K562 (cell line): ENCODE results near the gene OPRD1. TPM values are rescaled to one million over a fixed set of nuclear protein-coding genes. Genes with fewer than 3 reads are reported as not detected.

Experiments
- ARID1B ChIP-seq: fragments of 450-650 bp; IDR thresholded peaks from 2 replicates; pipeline ENCODE4 v1.6.1; 2016; ENCODE audit warnings: antibody characterized with exemption, mild to moderate bottlenecking, inconsistent platforms
- BCOR ChIP-seq: fragments of 450-650 bp; IDR thresholded peaks from 2 replicates; pipeline ENCODE4 v1.6.1; 2016
- CHD4 ChIP-seq: fragments of 200-600 bp; sonication (generic); IDR thresholded peaks from 3 replicates; pipeline ENCODE4 v1.6.1; 2012; ENCODE audit warnings: low read depth, mild to moderate bottlenecking, mixed read lengths, low read length, inconsistent platforms; ENCODE audit not compliant: insufficient read depth, insufficient replicate concordance, poor library complexity, severe bottlenecking
- EGR1 ChIP-seq: fragments of 450-650 bp; conservative IDR thresholded peaks from 2 replicates; pipeline ENCODE4 v1.6.1; 2017; ENCODE audit warnings: mild to moderate bottlenecking
- EHMT2 ChIP-seq: fragments of 450-650 bp; IDR thresholded peaks from 2 replicates; pipeline ENCODE4 v1.6.1; 2018; ENCODE audit warnings: antibody characterized with exemption
- HDAC1 ChIP-seq, 2 experiments: fragments of 450-650 bp; IDR thresholded peaks; 2 replicates each; pipeline ENCODE4 v1.6.1; 2016 to 2017; ENCODE audit warnings: inconsistent platforms in 1 of 2, mild to moderate bottlenecking in 1 of 2, moderate library complexity in 1 of 2
- MEIS2 ChIP-seq: fragments of 450-650 bp; IDR thresholded peaks from 2 replicates; pipeline ENCODE4 v1.6.1; 2014; ENCODE audit warnings: mild to moderate bottlenecking; ENCODE audit not compliant: partially characterized antibody
- MYC ChIP-seq, 2 experiments: fragments of 250-450 bp in 1 of 2; sonication (Bioruptor Pico) in 1 of 2; IDR thresholded peaks; 2 replicates each; pipeline versions ENCODE4 v1.5.1 to v1.6.1; 2012 to 2021; ENCODE audit warnings: low read depth in 2 of 2, borderline replicate concordance in 1 of 2, improper control_type of control experiment in 1 of 2, low read length in 1 of 2, mild to moderate bottlenecking in 1 of 2, moderate library complexity in 1 of 2
- NBN ChIP-seq: fragments of 450-650 bp; IDR thresholded peaks from 2 replicates; pipeline ENCODE4 v1.6.1; 2016; ENCODE audit warnings: low read depth, mild to moderate bottlenecking
- NCOR1 ChIP-seq: fragments of 450-650 bp; IDR thresholded peaks from 2 replicates; pipeline ENCODE4 v1.6.1; 2016; ENCODE audit warnings: mild to moderate bottlenecking, moderate library complexity
- PTBP1 ChIP-seq: fragments of 200-400 bp; formaldehyde crosslinking; IDR thresholded peaks from 2 replicates; pipeline ENCODE4 v1.6.1; 2017; ENCODE audit warnings: low read depth, low read length
- PTTG1 ChIP-seq: fragments of 450-650 bp; IDR thresholded peaks from 2 replicates; pipeline ENCODE4 v1.6.1; 2016; ENCODE audit warnings: low read depth, mild to moderate bottlenecking, missing genetic modification characterization, missing compliant biosample characterization
- RCOR1 ChIP-seq, 2 experiments: IDR thresholded peaks; 2 replicates each; pipeline ENCODE4 v1.6.1; 2012; ENCODE audit warnings: low read depth in 2 of 2, low read length in 2 of 2, borderline replicate concordance in 1 of 2, improper control_type of control experiment in 1 of 2
- RNF219 ChIP-seq: fragments of 250-450 bp; sonication (Bioruptor Pico); IDR thresholded peaks from 2 replicates; pipeline ENCODE4 v1.5.0; 2022; ENCODE audit warnings: mild to moderate bottlenecking
- SMAD4 ChIP-seq: fragments of 250-450 bp; sonication (Bioruptor Pico); conservative IDR thresholded peaks from 2 replicates; pipeline ENCODE4 v1.8.0; 2021; ENCODE audit warnings: inconsistent platforms, mild to moderate bottlenecking, moderate library complexity
- SMARCA4 ChIP-seq: fragments of 450-650 bp; IDR thresholded peaks from 2 replicates; pipeline ENCODE4 v1.6.1; 2016
- SMARCA5 ChIP-seq: fragments of 450-650 bp; IDR thresholded peaks from 2 replicates; pipeline ENCODE4 v1.6.1; 2016
- TCF15 ChIP-seq: fragments of 250-450 bp; sonication (Bioruptor Pico); IDR thresholded peaks from 2 replicates; pipeline ENCODE4 v1.8.0; 2022; ENCODE audit warnings: moderate library complexity, mild to moderate bottlenecking, inconsistent platforms
- TEAD1 ChIP-seq, 2 experiments: fragments of 450-650 bp in 1 of 2; sonication (generic) in 1 of 2; formaldehyde crosslinking; IDR thresholded peaks; 2 replicates each; pipeline versions ENCODE4 v1.4.0 to v1.8.0; 2020 to 2022; ENCODE audit warnings: mild to moderate bottlenecking in 2 of 2, missing genetic modification reagents in 1 of 2
- ZFP36 ChIP-seq: fragments of 150-350 bp; IDR thresholded peaks from 2 replicates; pipeline ENCODE4 v1.6.1; 2018; ENCODE audit warnings: low read length, low read depth; ENCODE audit not compliant: partially characterized antibody
- polyA plus RNA-seq, 8 experiments: library from polyadenylated mRNA; depleted of rRNA in 4 of 8; stranded (reverse) in 5 of 8; unstranded in 3 of 8; fragments of >200 nt; fragmentation: Nextera tagmentation in 2 of 8; fragmentation: Illumina TruSeq in 1 of 8; extraction: Ambion mirVana in 2 of 8; extraction: Trizol in 1 of 8; gene quantifications; 2 replicates each; pipeline versions ENCODE4 v1.2.1 to v1.2.3, GENCODE V29; 2011 to 2014; ENCODE audit warnings: inconsistent platforms in 1 of 8, missing spikeins in 1 of 8
- total RNA-seq, 7 experiments: library from RNA; depleted of rRNA in 6 of 7; stranded (reverse); fragments of >200 nt in 6 of 7; fragmentation: Illumina TruSeq in 2 of 7; extraction: Trizol in 2 of 7; gene quantifications; 2 replicates each; pipeline versions ENCODE4 v1.2.1 to v1.2.3, GENCODE V29; 2011 to 2021; ENCODE audit warnings: low replicate concordance in 1 of 7
- TF ChIP-seq, protein P1 (sequence below): sonication (generic); formaldehyde crosslinking; IDR thresholded peaks from 2 replicates; pipeline ENCODE4 v1.9.0; 2022; ENCODE audit warnings: mild to moderate bottlenecking, missing genetic modification reagents
- TF ChIP-seq, protein P2 (sequence below): fragments of 450-650 bp; conservative IDR thresholded peaks from 2 replicates; pipeline ENCODE4 v1.6.1; 2016; ENCODE audit warnings: missing genetic modification characterization, low read depth, mild to moderate bottlenecking, control low read depth, missing compliant biosample characterization
- TF ChIP-seq, protein P3 (sequence below): fragments of 450-650 bp; IDR thresholded peaks from 2 replicates; pipeline ENCODE4 v1.7.0; 2016; ENCODE audit warnings: borderline replicate concordance

OPRD1 gene
- total and polyA plus RNA-seq, 9 of the 15 experiments (the other 6 are each of a cell fraction or from before 2014, with no cell fraction given) = under 0.01 to 0.03 (median under 0.01) TPM; not detected in 6

DNA sequence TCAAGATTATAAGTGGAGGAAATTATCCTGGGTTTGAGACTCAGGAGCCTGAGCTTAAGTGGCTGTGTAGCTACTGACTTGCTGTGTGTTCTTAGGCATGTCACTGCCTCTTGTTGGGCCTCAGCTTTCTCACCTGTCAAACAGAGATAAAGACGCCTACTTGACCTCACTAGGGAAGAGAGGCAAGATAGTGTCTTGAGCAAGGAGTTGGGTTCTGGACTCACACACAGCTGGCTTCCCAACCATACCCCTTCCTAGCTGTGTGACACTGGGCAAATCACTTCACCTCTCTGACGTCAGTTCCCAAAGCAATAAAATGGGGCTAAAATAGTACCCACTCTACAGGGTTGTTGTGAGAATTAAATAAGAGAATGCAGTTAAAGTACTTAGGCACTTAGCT lies 90.8 kb downstream of the OPRD1 start (continued):
- TF ChIP-seq NBN (peak; percentile 67; the same call in 1 of the 2 replicates), BCOR (peak; percentile 97), ZFP36 (peak; percentile 96), SMAD4 (CRISPR knock-in tag) (0 out of 2 replicates have a peak, but pooled peaks have one; percentile 49), MYC (IDR thresholded peaks at IDR 0.05; ENCODE audit: low read depth, low read length) (no peak), MYC (CRISPR knock-in tag; IDR thresholded peaks at IDR 0.05; ENCODE audit: borderline replicate concordance, low read depth) (no peak), SMARCA5 (peak; percentile 83; the same call in 1 of the 2 replicates), PTBP1 (peak; percentile 79; the same call in 1 of the 2 replicates), TEAD1 (CRISPR knock-in tag; IDR thresholded peaks at IDR 0.05) (no peak), TCF15 (no peak), EGR1 (peak; percentile 58), PTTG1 (no peak), HDAC1 (IDR thresholded peaks at IDR 0.05) (peak; percentile 83 to 84), EHMT2 (peak; percentile 72), MEIS2 (peak; percentile 71), RCOR1 (IDR thresholded peaks at IDR 0.05; ENCODE audit: borderline replicate concordance in 1 of 2, low read depth in 2 of 2, low read length in 2 of 2) (peak in 1 of 2 experiments; percentile 91; a peak in 3 of 4 replicates), NCOR1 (peak; percentile 80), SMARCA4 (peak; percentile 80; the same call in 1 of the 2 replicates), RNF219 (no peak), ARID1B (peak; percentile 91), CHD4 (no peak)
- TF ChIP-seq, protein P1, sequence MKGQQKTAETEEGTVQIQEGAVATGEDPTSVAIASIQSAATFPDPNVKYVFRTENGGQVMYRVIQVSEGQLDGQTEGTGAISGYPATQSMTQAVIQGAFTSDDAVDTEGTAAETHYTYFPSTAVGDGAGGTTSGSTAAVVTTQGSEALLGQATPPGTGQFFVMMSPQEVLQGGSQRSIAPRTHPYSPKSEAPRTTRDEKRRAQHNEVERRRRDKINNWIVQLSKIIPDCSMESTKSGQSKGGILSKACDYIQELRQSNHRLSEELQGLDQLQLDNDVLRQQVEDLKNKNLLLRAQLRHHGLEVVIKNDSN (CRISPR knock-in tag) = no peak
- TF ChIP-seq, protein P2, sequence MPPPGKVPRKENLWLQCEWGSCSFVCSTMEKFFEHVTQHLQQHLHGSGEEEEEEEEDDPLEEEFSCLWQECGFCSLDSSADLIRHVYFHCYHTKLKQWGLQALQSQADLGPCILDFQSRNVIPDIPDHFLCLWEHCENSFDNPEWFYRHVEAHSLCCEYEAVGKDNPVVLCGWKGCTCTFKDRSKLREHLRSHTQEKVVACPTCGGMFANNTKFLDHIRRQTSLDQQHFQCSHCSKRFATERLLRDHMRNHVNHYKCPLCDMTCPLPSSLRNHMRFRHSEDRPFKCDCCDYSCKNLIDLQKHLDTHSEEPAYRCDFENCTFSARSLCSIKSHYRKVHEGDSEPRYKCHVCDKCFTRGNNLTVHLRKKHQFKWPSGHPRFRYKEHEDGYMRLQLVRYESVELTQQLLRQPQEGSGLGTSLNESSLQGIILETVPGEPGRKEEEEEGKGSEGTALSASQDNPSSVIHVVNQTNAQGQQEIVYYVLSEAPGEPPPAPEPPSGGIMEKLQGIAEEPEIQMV (tag) = no peak
- TF ChIP-seq, protein P3, sequence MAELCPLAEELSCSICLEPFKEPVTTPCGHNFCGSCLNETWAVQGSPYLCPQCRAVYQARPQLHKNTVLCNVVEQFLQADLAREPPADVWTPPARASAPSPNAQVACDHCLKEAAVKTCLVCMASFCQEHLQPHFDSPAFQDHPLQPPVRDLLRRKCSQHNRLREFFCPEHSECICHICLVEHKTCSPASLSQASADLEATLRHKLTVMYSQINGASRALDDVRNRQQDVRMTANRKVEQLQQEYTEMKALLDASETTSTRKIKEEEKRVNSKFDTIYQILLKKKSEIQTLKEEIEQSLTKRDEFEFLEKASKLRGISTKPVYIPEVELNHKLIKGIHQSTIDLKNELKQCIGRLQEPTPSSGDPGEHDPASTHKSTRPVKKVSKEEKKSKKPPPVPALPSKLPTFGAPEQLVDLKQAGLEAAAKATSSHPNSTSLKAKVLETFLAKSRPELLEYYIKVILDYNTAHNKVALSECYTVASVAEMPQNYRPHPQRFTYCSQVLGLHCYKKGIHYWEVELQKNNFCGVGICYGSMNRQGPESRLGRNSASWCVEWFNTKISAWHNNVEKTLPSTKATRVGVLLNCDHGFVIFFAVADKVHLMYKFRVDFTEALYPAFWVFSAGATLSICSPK = no peak
